HUES64 (cell line): ENCODE results near the gene VAMP1. TPM values are rescaled to one million over a fixed set of nuclear protein-coding genes. Genes with fewer than 3 reads are reported as not detected.
"Not testable (repeated sequence)": the region's sequence is repeated elsewhere in the genome, so short reads cannot be mapped to it uniquely, and the experiment has no call there.

Experiments
- H3K27ac ChIP-seq: 2 replicates; pipeline ENCODE4 v1.7.0; 2013; ENCODE audit warnings: low read depth, low read length, inconsistent platforms
- H3K27me3 ChIP-seq: 2 replicates; pipeline ENCODE4 v1.6.1; 2013; ENCODE audit warnings: mild to moderate bottlenecking, low read length; ENCODE audit not compliant: insufficient read depth
- H3K36me3 ChIP-seq: 2 replicates; pipeline ENCODE4 v1.6.1; 2013; ENCODE audit warnings: mild to moderate bottlenecking, low read length; ENCODE audit not compliant: insufficient read depth
- H3K4me1 ChIP-seq: 2 replicates; pipeline ENCODE4 v1.6.1; 2013; ENCODE audit warnings: mild to moderate bottlenecking, low read length, moderate library complexity; ENCODE audit not compliant: insufficient read depth
- H3K4me3 ChIP-seq: 2 replicates; pipeline ENCODE4 v1.5.1; 2013; ENCODE audit warnings: mild to moderate bottlenecking, low read length, moderate library complexity
- H3K9ac ChIP-seq: 2 replicates; pipeline ENCODE4 v1.6.1; 2013; ENCODE audit warnings: mild to moderate bottlenecking, low read depth, low read length
- H3K9me3 ChIP-seq: 2 replicates; pipeline ENCODE4 v1.6.1; 2013; ENCODE audit warnings: low read depth, low read length; ENCODE audit not compliant: insufficient read depth
- WGBS: fragments of 150-250, 120-280 bp; methylation state at CpG from one replicate; pipeline ENCODE4 v1.1.7; 2013; ENCODE audit warnings: missing lambda C conversion rate; 5-methylcytosine and 5-hydroxymethylcytosine counted together
- polyA plus RNA-seq, 2 experiments: library from polyadenylated mRNA; stranded (reverse); fragments of 50-300 nt; gene quantifications; one replicate each; pipeline ENCODE4 v1.2.3, GENCODE V29; 2013

Gene VAMP1
- 7.7 TPM for polyA plus RNA-seq (2013, experiment 1 of 2)
- polyA plus RNA-seq (2013, experiment 2 of 2) = 11.1 TPM

GRCh38 chr12:6470375-6471163 is at the start of gene VAMP1:
Gene VAMP1 (minus strand): TSS chr12:6470677. CDS start chr12:6470531, 146 bp downstream.
- WGBS = under 1% methylated on average over 69 of the region's 69 CpGs
- Histone ChIP-seq H3K9ac (peak within 1 kb of the TSS; percentile 76), H3K36me3 (peaks cover 7% of the 10 kb centered on the region; the same call in 1 of the 2 replicates), H3K4me1 (peaks cover 5% of the 10 kb centered on the region; the same call in 1 of the 2 replicates), H3K27ac (peak within 1 kb of the TSS; percentile 89), H3K27me3 (no peaks in the 10 kb centered on the region), H3K4me3 (peak within 1 kb of the TSS; percentile 75), H3K9me3 (no peaks in the 10 kb centered on the region)

GRCh38 chr12:6520186-6520585 is 49.7 kb upstream of the VAMP1 start:
- Histone ChIP-seq H3K27ac (no peak overlapping the region), H3K36me3 (peaks cover 96% of the 10 kb centered on the region)

DNA sequence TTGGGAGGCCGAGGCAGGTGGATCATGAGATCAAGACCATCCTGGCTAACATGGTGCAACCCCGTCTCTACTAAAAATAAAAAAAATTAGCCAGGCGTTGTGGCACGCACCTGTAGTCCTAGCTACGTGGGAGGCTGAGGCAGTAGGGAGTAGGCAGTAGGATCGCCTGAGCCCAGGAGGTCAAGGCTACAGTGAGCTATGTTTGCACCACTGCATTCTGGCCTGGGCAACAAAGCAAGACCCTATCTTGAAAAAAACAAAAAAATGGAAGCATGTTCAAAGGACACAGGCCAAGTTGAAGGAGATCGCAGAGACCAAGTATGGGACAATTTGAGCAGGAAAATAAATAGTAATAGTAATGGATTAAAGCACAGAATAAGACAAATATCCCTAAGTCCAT is 37.6 kb upstream of the VAMP1 start:
- H3K27me3 ChIP-seq = no peaks in the 10 kb centered on the region
- H3K36me3 ChIP-seq = peaks cover 63% of the 10 kb centered on the region
- H3K9me3 ChIP-seq = no peaks in the 10 kb centered on the region
- peak overlapping the region; percentile 39; the same call in 1 of the 2 replicates for H3K9ac ChIP-seq
- peak overlapping the region; percentile 54 for H3K27ac ChIP-seq
- H3K4me1 ChIP-seq = peaks cover 14% of the 10 kb centered on the region
- no peak overlapping the region for H3K4me3 ChIP-seq
- WGBS = 80% methylated on average over 7 of the region's 7 CpGs

More at GRCh38 chr12:6520186-6520585, 49.7 kb upstream of the VAMP1 start:
- Histone ChIP-seq H3K9ac (no peak overlapping the region), H3K4me1 (no peaks in the 10 kb centered on the region), H3K27me3 (no peaks in the 10 kb centered on the region), H3K4me3 (no peak overlapping the region), H3K9me3 (no peaks in the 10 kb centered on the region)
- WGBS = 94% methylated on average over 2 of the region's 3 CpGs

GRCh38 chr12:6507102-6507998 is 36.9 kb upstream of the VAMP1 start:
- peak overlapping the region; percentile 39; the same call in 1 of the 2 replicates for H3K9ac ChIP-seq
- WGBS = 78% methylated on average over 12 of the region's 12 CpGs
- peak overlapping the region; percentile 54 for H3K27ac ChIP-seq
- H3K27me3 ChIP-seq = no peaks in the 10 kb centered on the region
- peaks cover 59% of the 10 kb centered on the region for H3K36me3 ChIP-seq
- H3K4me1 ChIP-seq = peaks cover 14% of the 10 kb centered on the region
- no peaks in the 10 kb centered on the region for H3K9me3 ChIP-seq
- no peak overlapping the region for H3K4me3 ChIP-seq

GRCh38 chr12:6500466-6500865 is 30.0 kb upstream of the VAMP1 start:
- H3K9me3 ChIP-seq = no peaks in the 10 kb centered on the region
- H3K4me3 ChIP-seq = no peak overlapping the region
- 90% methylated on average over 2 of the region's 2 CpGs for WGBS
- H3K27ac ChIP-seq = no peak overlapping the region
- H3K9ac ChIP-seq = no peak overlapping the region
- no peaks in the 10 kb centered on the region for H3K27me3 ChIP-seq
- peaks cover 81% of the 10 kb centered on the region for H3K36me3 ChIP-seq
- H3K4me1 ChIP-seq = no peaks in the 10 kb centered on the region; the same call in 1 of the 2 replicates

DNA sequence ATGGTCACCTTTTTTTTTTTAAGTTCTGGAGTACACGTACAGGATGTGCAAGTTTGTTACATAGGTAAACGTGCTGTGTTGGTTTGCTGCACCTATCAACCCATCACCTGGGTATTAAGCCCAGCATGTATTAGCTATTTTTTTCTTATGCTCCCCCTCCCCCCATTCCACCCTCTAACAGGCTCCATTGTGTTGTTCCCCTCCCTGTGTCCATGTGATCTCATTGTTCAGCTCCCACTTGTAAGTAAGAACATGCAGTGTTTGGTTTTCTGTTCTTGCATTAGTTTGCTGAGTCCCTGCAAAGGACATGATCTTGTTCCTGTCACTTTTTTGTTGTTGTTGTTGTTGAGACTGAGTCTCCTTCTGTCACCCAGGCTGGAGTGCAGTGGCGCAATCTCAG is 26.8 kb upstream of the VAMP1 start:
- not testable (repeated sequence) for H3K27ac ChIP-seq, H3K4me1 ChIP-seq, H3K9me3 ChIP-seq, H3K4me3 ChIP-seq, H3K9ac ChIP-seq, H3K27me3 ChIP-seq
- peaks cover 67% of the 10 kb centered on the region for H3K36me3 ChIP-seq
- 90% methylated on average over 3 of the region's 3 CpGs for WGBS

DNA sequence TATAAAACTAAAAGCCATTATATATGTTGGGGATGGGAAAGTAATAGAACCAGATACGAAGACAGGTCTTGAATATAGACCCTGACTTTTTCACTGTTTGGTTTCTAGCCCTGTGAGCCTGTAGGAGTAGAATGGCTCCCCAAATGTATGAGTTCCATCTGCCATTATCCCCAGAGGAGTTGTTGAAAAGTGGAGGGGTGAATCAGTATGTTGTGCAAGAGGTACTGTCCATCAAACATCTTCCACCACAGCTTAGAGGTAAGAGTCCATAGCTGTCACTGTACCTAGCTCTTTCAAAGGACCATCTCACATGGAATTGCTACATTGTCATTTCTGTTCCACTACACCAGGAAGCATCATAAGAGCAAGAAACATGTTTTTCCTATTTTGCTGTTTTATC is 24.5 kb upstream of the VAMP1 start:
- H3K36me3 ChIP-seq = peaks cover 57% of the 10 kb centered on the region
- no peak overlapping the region for H3K27ac ChIP-seq
- peak overlapping the region; percentile 97 for H3K4me3 ChIP-seq
- H3K9me3 ChIP-seq = no peaks in the 10 kb centered on the region
- H3K4me1 ChIP-seq = peaks cover 7% of the 10 kb centered on the region
- 81% methylated on average over 1 of the region's 1 CpG for WGBS
- no peaks in the 10 kb centered on the region for H3K27me3 ChIP-seq
- peak overlapping the region; percentile 86; the same call in 1 of the 2 replicates for H3K9ac ChIP-seq

DNA sequence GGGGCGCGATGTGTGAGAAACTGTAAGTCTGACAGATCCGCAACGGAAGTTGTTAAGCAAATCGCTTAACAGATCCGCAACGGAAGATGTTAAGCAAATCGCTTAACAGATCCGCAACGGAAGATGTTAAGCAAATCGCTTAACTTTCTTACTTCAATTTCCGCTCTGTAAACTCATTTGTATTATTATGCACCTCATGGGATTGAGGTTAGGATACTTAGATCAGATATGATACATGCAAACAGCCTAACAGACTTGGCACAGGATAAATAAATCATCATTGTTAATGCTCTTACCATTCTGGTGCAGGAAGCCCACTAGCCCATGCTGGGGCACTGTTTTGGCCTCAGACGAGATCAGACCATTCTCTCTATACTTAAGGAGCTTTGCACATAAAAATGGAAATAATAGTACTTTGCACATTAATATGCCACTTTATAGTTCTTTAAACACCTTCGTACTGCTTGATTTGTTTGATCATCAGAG is 23.8 kb upstream of the VAMP1 start:
- Histone ChIP-seq H3K9me3 (no peaks in the 10 kb centered on the region), H3K27me3 (no peaks in the 10 kb centered on the region), H3K4me1 (peaks cover 7% of the 10 kb centered on the region), H3K4me3 (peak overlapping the region; percentile 97), H3K36me3 (peaks cover 51% of the 10 kb centered on the region), H3K9ac (peak overlapping the region; percentile 86), H3K27ac (peak overlapping the region; percentile 98)
- 4% methylated on average over 11 of the region's 14 CpGs for WGBS

DNA sequence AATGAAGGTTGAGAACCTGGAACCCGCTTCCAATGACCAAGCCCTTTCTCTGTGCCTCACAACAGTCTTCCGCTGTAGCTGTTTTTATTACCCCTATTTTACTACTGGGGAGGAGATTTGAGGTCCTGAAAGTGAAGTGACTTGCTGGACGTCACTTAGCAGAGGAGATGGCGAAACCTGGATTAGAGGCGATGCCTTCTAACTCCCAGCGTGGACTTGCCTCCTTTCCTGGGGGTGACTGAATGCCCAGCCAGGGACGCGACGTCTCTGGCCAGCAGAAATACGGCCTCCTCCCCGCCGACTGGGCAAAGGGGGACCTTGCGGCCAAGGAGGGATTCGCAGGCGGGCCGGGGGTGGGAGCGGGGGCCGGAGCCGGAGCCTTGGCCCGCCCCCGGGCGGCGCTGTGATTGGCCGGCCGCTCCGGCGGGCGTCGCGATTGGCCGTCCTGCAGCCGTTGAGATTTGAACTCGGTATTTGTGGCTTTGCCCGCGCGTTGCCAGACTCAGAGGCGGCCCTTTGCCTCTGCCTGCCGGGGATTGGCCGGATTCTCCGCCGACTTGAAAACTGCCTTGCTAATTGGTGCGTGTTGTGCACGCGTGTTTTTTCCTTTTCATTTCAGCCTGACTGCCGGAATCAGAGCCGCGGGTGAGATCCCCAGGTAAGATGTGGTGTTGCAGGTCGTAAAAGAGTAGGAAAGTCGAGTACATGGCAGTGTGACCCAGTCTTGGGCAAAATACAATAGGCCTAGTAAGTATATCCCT is 23.2 kb upstream of the VAMP1 start, which contains the start of gene NCAPD2:
TSS of gene NCAPD2 (plus strand) at position 606 of the 761 bp plus-strand sequence. CDS start 997 bp downstream, outside the sequence.
- Histone ChIP-seq H3K27me3 (no peaks in the 10 kb centered on the region), H3K9me3 (no peaks in the 10 kb centered on the region), H3K4me1 (peaks cover 7% of the 10 kb centered on the region), H3K9ac (peak within 1 kb of the TSS; percentile 96), H3K27ac (peak within 1 kb of the TSS; percentile 98), H3K36me3 (peaks cover 45% of the 10 kb centered on the region), H3K4me3 (peak within 1 kb of the TSS; percentile 97)
- under 1% methylated on average over 48 of the region's 49 CpGs for WGBS

GRCh38 chr12:6492838-6493496 is 22.5 kb upstream of the VAMP1 start, which contains the start of gene MRPL51:
Gene MRPL51 (minus strand): TSS chr12:6493262. CDS start chr12:6493136, 126 bp downstream.
- Histone ChIP-seq H3K27ac (peak within 1 kb of the TSS; percentile 98), H3K4me1 (peaks cover 7% of the 10 kb centered on the region), H3K9me3 (no peaks in the 10 kb centered on the region), H3K36me3 (peaks cover 39% of the 10 kb centered on the region), H3K27me3 (no peaks in the 10 kb centered on the region), H3K4me3 (peak within 1 kb of the TSS; percentile 97), H3K9ac (peak within 1 kb of the TSS; percentile 96)
- 1% methylated on average over 38 of the region's 39 CpGs for WGBS
